Measurements from ENCODE around the gene PAQR3. TPM values are rescaled to one million over a fixed set of nuclear protein-coding genes. Genes with fewer than 3 reads are reported as not detected.

PAQR3 gene
- total and polyA plus RNA-seq, 10 of the 15 experiments (the other 5 are each of a cell fraction or from before 2014, with no cell fraction given): 2.2 to 25.4 (median 7.2) TPM

GRCh38 chr4:78926826-78927225 is 12.4 kb downstream of the PAQR3 start:
- ChIA-PET POLR2A (no interaction called here), SMC1A (ENCODE audit: uncharacterized antibody, unreplicated experiment) (interaction anchor here (0.8 to 2.3 kb wide), 3 partner anchors 10 to 82 kb away, joined by 3 to 12 read pairs (median 6); no protein-coding TSS in a partner anchor), RAD21 (ENCODE audit: unreplicated experiment) (interaction anchor here (1.0 kb wide), 1 partner anchor 315 kb away, joined by 3 read pairs; no protein-coding TSS in a partner anchor), CTCF (interaction anchor here (2.4 kb wide), 1 partner anchor 26 kb away, joined by 10 read pairs; no protein-coding TSS in a partner anchor)
- no peaks in the 10 kb centered on the region; a peak in 2 of 4 replicates for H3K36me3 ChIP-seq (ENCODE audit: control insufficient read depth in 2 of 2, insufficient read depth in 2 of 2, low read length in 1 of 2)
- H3K27ac ChIP-seq (ENCODE audit: control insufficient read depth, insufficient read depth): no peak overlapping the region
- no peak for DNase-seq (ENCODE audit: low read depth, low spot score)
- H3K9me3 ChIP-seq (replicated peaks; ENCODE audit: control insufficient read depth, insufficient read depth, low read length): no peaks in the 10 kb centered on the region
- no peak for TF ChIP-seq TCF12 (IDR thresholded peaks at IDR 0.05; ENCODE audit: low read depth, low read length)
- no peak for TF ChIP-seq TBL1XR1 (IDR thresholded peaks at IDR 0.05; ENCODE audit: low read depth, low read length)
- TF ChIP-seq CUX1 (IDR thresholded peaks at IDR 0.05; ENCODE audit: insufficient replicate concordance, low read depth, low read length): no peak
- no peak for TF ChIP-seq POU2F2 (IDR thresholded peaks at IDR 0.05; ENCODE audit: borderline replicate concordance, low read depth, low read length)
- no peak for TF ChIP-seq PRDM15 (CRISPR knock-in tag; IDR thresholded peaks at IDR 0.05)
- BruUV-seq (replicated peaks): no TSS peak
- WGBS (ENCODE audit: insufficient coverage, insufficient replicate concordance, low lambda C conversion rate, missing lambda C conversion rate): 100% methylated on average over 1 of the region's 1 CpG
- no peak overlapping the region for H3K9ac ChIP-seq (ENCODE audit: control insufficient read depth, insufficient read depth, low read length)
- no peaks in the 10 kb centered on the region for H4K20me1 ChIP-seq (ENCODE audit: control insufficient read depth, insufficient read depth)
- in situ Hi-C loops (cut with MboI): no loop called here
- FAIRE-seq: no peak
- no peaks in the 10 kb centered on the region for H3K27me3 ChIP-seq (replicated peaks in 1 of 2; ENCODE audit: control insufficient read depth in 2 of 2, insufficient read depth in 2 of 2, low read length in 1 of 2)
- no peak for ATAC-seq
- no peak overlapping the region for H3K4me2 ChIP-seq (ENCODE audit: control insufficient read depth, insufficient read depth)
- no peak overlapping the region for H2AFZ ChIP-seq (ENCODE audit: control insufficient read depth, low read depth, low read length)
- intact Hi-C loops (cut with micrococcal nuclease; ENCODE audit: unreplicated experiment): loop anchor here (10.0 kb wide), 1 partner anchor 972 kb away; no protein-coding TSS in a partner anchor
- H3K79me2 ChIP-seq (ENCODE audit: control insufficient read depth, insufficient read depth, low read length): no peaks in the 10 kb centered on the region
- H3K4me3 ChIP-seq: no peak overlapping the region
- no peaks in the 10 kb centered on the region for H3K4me1 ChIP-seq (ENCODE audit: control insufficient read depth, insufficient read depth, low read length)

Measured in GM12878 (cell line).